Measurements from ENCODE around the gene KAT8. TPM values are rescaled to one million over a fixed set of nuclear protein-coding genes. Genes with fewer than 3 reads are reported as not detected.

KAT8 gene
- total RNA-seq, 6 donors from 2014 or later = 73.9 to 144 (median 83.6) TPM

DNA sequence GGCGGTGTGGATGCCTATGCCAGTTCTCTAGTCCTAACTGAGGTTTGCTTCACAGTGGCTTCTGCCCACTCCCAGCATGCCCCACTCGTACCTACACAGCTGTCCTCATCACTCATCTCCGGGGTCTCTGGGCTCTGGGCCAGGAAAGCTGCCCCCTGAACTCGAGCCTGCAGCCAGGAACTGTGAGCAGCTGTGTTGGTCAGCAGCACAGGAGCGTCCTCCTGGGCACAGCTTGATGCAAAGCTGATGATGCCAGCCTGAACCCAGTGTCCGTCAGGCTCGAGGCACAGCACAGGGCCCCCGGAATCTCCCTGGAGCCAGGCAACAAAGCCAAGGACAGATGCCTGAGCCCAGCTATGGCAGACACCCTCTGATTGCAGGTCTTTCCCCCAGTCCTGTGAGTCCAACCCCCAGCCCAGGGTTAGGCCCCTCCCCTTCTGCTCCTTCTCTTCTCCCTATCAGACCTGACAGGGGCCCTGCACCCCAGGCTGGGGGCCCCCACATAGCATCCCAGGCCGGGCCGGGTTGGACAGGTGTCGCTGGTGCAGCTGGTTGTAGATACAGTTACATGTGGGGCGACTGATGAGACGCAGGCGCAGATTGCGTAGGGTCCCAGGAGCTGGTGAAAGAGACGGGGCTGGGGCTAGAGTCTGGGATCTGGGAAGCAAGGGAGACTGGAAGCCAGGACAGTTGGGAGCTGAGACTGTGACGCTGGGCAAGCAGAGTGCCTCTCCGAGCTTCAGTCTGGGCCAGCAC lies 31.4 kb upstream of the KAT8 start:
- ATAC-seq (ENCODE audit: low FRiP score in 2 of 2) = no peak
- Histone ChIP-seq H3K36me3 (peaks cover under 1 to 85% (median 35%) of the 10 kb centered on the region in 4 donors), H3K4me1 (peaks cover 10 to 24% (median 17%) of the 10 kb centered on the region in 4 donors), H3K27me3 (no peaks in the 10 kb centered on the region), H3K27ac (no peak overlapping the region), H3K4me3 (no peak overlapping the region), H3K9me3 (no peaks in the 10 kb centered on the region)
- no peak for DNase-seq
- 88 to 91% methylated on average over 12 to 16 of the region's 18 CpGs for WGBS, 2 donors
- TF ChIP-seq, protein P1, sequence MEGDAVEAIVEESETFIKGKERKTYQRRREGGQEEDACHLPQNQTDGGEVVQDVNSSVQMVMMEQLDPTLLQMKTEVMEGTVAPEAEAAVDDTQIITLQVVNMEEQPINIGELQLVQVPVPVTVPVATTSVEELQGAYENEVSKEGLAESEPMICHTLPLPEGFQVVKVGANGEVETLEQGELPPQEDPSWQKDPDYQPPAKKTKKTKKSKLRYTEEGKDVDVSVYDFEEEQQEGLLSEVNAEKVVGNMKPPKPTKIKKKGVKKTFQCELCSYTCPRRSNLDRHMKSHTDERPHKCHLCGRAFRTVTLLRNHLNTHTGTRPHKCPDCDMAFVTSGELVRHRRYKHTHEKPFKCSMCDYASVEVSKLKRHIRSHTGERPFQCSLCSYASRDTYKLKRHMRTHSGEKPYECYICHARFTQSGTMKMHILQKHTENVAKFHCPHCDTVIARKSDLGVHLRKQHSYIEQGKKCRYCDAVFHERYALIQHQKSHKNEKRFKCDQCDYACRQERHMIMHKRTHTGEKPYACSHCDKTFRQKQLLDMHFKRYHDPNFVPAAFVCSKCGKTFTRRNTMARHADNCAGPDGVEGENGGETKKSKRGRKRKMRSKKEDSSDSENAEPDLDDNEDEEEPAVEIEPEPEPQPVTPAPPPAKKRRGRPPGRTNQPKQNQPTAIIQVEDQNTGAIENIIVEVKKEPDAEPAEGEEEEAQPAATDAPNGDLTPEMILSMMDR (IDR thresholded peaks at IDR 0.05) = no peak
- TF ChIP-seq POLR2A (IDR thresholded peaks at IDR 0.05) = no peak

DNA sequence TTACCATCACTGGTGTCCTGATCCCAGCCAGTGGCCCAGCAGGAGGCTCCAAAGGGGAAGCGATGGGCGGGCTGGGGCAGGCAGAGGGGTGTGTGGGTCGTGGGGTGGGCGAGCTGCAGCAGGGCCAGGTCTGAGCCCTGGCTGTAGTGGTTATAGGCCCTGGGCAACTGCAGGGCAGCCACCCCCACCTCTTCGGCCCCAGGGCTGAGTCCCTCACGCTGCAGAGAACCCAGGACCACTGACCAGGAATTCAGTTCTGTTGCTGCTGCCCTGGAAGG lies 30.9 kb upstream of the KAT8 start:
- peaks cover 0 to 84% (median 33%) of the 10 kb centered on the region in 4 donors for H3K36me3 ChIP-seq
- no peaks in the 10 kb centered on the region for H3K27me3 ChIP-seq
- no peaks in the 10 kb centered on the region for H3K9me3 ChIP-seq
- no peak overlapping the region for H3K27ac ChIP-seq
- no peak for DNase-seq
- no peak overlapping the region for H3K4me3 ChIP-seq
- H3K4me1 ChIP-seq = peaks cover 5 to 19% (median 13%) of the 10 kb centered on the region in 4 donors
- no peak for TF ChIP-seq EP300 (IDR thresholded peaks at IDR 0.05)
- TF ChIP-seq POLR2AphosphoS5 (IDR thresholded peaks at IDR 0.05) = no peak
- no peak for TF ChIP-seq POLR2A (IDR thresholded peaks at IDR 0.05)
- TF ChIP-seq, protein P1 (IDR thresholded peaks at IDR 0.05) = no peak
- 93% methylated on average over 4 of the region's 6 CpGs; no CpG with 5 or more reads in 1 of the 2 donors for WGBS, 2 donors
- ATAC-seq (ENCODE audit: low FRiP score in 2 of 2) = no peak

DNA sequence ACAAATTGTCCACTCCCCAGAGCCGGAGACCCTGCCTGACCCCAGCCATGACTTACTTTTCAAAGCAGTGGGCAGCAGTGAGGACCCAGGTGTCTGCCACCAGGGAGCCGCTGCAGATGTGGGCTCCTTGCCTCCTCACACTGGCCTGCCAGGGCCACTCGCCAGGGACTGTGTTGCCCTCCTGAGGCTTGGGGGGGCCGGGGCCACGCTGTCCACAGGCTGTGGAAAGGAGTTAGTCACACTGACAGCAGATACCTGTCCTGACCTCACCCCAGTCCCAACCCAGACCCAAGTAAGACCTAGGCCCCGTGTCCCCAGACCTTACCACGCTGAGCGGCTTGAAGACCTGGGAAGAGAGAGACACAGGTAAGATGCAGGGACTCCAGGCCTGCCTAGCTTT lies 30.0 kb upstream of the KAT8 start:
- H3K27ac ChIP-seq = no peak overlapping the region
- no peak overlapping the region for H3K4me3 ChIP-seq
- peaks cover 0 to 75% (median 30%) of the 10 kb centered on the region in 4 donors for H3K36me3 ChIP-seq
- H3K27me3 ChIP-seq = no peaks in the 10 kb centered on the region
- DNase-seq = no peak
- no peak for ATAC-seq (ENCODE audit: low FRiP score in 2 of 2)
- TF ChIP-seq POLR2A (IDR thresholded peaks at IDR 0.05) (no peak), EP300 (IDR thresholded peaks at IDR 0.05) (no peak), POLR2AphosphoS5 (IDR thresholded peaks at IDR 0.05) (no peak)
- TF ChIP-seq, protein P1 (IDR thresholded peaks at IDR 0.05) = no peak
- no peaks in the 10 kb centered on the region for H3K9me3 ChIP-seq
- WGBS, 2 donors = 88 to 96% methylated on average over 5 to 8 of the region's 8 CpGs
- peaks cover 0 to 15% (median 6%) of the 10 kb centered on the region in 4 donors for H3K4me1 ChIP-seq

DNA sequence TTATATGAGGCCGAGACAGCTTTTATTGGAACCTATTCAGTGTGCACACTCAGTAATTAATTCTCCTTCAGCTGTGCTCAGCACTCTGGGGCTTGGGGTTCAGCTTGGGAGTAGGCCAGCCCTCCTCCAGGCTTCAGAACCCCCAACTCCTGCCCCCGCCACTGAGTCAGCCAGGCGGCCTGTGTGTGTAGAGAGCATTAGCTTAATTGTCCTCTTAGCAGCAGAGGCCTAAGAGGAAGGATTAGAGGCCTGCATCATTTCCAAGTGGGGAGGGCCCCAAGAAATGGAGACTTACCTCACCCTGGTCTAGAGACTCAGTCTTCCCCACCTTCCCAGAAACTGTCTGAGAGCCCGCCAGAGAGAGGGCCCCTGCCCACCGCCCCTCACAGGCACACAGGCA lies 29.5 kb upstream of the KAT8 start:
- H3K9me3 ChIP-seq = no peaks in the 10 kb centered on the region
- no peaks in the 10 kb centered on the region for H3K27me3 ChIP-seq
- peaks cover 0 to 16% (median 7%) of the 10 kb centered on the region in 4 donors for H3K4me1 ChIP-seq
- WGBS, 2 donors = 90 to 100% methylated on average over 1 to 5 of the region's 5 CpGs
- DNase-seq = no peak
- H3K27ac ChIP-seq = no peak overlapping the region
- no peak overlapping the region for H3K4me3 ChIP-seq
- no peak for ATAC-seq (ENCODE audit: low FRiP score in 2 of 2)
- TF ChIP-seq, protein P1 (IDR thresholded peaks at IDR 0.05) = no peak
- no peak for TF ChIP-seq POLR2A (IDR thresholded peaks at IDR 0.05)
- no peak for TF ChIP-seq EP300 (IDR thresholded peaks at IDR 0.05)
- no peak for TF ChIP-seq POLR2AphosphoS5 (IDR thresholded peaks at IDR 0.05)
- H3K36me3 ChIP-seq = peaks cover 0 to 70% (median 27%) of the 10 kb centered on the region in 4 donors

Data from upper lobe of left lung (tissue), 6 donors.